Effector memory CD4-positive, alpha-beta T cell (primary cell): Measurements from ENCODE around the gene ANO7.

Source experiments
- DNase-seq, 3 donors: peaks; one replicate each; pipeline ENCODE4 v3.0.0-alpha.2; 2020
- H3K27ac ChIP-seq: 2 replicates; pipeline ENCODE4 v1.7.0; 2013; ENCODE audit warnings: mild to moderate bottlenecking, low read length, moderate library complexity; ENCODE audit not compliant: insufficient read depth, poor library complexity, severe bottlenecking
- H3K27me3 ChIP-seq: replicated peaks from 2 replicates; pipeline ENCODE4 v1.7.0; 2013; ENCODE audit warnings: mild to moderate bottlenecking, low read length; ENCODE audit not compliant: insufficient read depth, control insufficient read depth, poor library complexity, severe bottlenecking
- H3K36me3 ChIP-seq: 2 replicates; pipeline ENCODE4 v1.7.0; 2013; ENCODE audit warnings: mild to moderate bottlenecking, low read length, moderate library complexity; ENCODE audit not compliant: control insufficient read depth, insufficient read depth
- H3K4me1 ChIP-seq: 2 replicates; pipeline ENCODE4 v1.7.0; 2013; ENCODE audit warnings: low read length, mild to moderate bottlenecking; ENCODE audit not compliant: control insufficient read depth, insufficient read depth, poor library complexity, severe bottlenecking
- H3K4me3 ChIP-seq: 2 replicates; pipeline ENCODE4 v1.7.0; 2013; ENCODE audit warnings: low read length, low read depth, mild to moderate bottlenecking; ENCODE audit not compliant: insufficient read depth, poor library complexity, severe bottlenecking
- H3K9me3 ChIP-seq: 2 replicates; pipeline ENCODE4 v1.7.0; 2013; ENCODE audit warnings: mild to moderate bottlenecking, low read length, moderate library complexity; ENCODE audit not compliant: control insufficient read depth

ANO7 gene

GRCh38 chr2:241225983-241226382, 37.5 kb downstream of the ANO7 start:
- no peaks in the 10 kb centered on the region for H3K9me3 ChIP-seq
- H3K36me3 ChIP-seq: peaks cover 31% of the 10 kb centered on the region
- H3K4me1 ChIP-seq: no peaks in the 10 kb centered on the region
- H3K27ac ChIP-seq: no peak overlapping the region
- H3K4me3 ChIP-seq: no peak overlapping the region
- no peaks in the 10 kb centered on the region for H3K27me3 ChIP-seq
- DNase-seq: no peak

DNA sequence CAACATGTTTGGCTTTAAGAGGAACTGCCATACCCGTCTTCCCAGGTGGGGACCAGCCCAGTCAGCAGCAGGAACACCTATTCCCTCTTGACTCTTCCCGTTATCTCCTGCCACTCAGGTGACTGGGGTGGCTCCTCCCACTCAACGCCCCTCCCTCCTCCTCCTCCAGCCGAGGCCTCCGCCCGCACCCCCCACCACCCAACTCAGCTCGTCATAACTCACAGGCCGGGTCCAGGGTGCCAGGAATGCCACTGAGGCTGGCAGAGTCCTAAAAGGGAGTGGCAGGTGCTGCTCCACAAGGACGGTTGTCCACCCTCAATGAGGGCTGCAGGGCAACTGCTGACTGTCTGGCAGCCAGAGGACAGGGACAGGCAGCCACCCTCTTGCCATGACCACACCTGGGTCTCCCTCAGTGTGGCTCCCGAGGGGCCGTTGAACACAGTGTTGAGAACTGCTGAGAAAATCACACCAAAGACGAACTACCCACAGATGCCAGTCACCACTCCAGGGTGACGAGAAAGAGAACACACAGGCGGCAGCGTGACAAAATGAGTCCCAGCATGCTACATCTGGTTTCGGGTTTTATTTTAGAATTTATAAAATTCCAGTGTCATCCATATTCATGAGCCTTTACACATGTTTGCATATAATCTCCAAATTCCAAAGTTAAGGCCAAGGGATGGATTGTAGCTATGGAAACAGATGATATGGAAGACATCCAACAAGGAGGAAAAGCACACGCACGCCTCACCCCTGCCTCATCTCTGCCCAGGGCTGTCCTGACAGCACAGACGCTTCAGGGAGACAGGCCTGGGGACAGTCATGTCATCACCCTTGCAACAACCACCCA, 38.5 kb downstream of the ANO7 start:
- DNase-seq: no peak
- Histone ChIP-seq H3K27ac (no peak overlapping the region), H3K4me1 (no peaks in the 10 kb centered on the region), H3K36me3 (peaks cover 35% of the 10 kb centered on the region), H3K4me3 (no peak overlapping the region), H3K9me3 (no peaks in the 10 kb centered on the region), H3K27me3 (no peaks in the 10 kb centered on the region)

DNA sequence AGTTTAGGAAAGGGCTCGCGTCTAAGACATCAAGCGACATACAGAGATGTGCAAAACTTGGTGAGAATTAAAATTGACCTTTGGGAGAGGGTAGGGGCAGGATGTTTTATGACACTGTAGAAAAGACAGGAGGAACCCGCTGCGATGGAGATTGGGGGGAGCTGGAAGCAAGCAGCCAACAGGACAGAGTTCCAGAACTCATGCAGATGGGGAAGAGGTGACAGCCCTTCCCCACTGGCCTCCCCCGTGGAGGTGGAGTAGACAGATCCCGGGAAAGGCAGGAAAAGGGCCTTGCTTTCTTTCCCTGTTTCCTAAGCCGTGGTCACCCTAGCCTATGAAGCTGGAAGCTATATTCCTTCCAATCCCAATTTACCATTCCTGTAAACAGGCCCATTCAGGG, 39.1 kb downstream of the ANO7 start:
- no peak for DNase-seq
- no peaks in the 10 kb centered on the region for H3K9me3 ChIP-seq
- no peak overlapping the region for H3K27ac ChIP-seq
- H3K36me3 ChIP-seq: peaks cover 37% of the 10 kb centered on the region
- H3K4me1 ChIP-seq: no peaks in the 10 kb centered on the region
- no peaks in the 10 kb centered on the region for H3K27me3 ChIP-seq
- no peak overlapping the region for H3K4me3 ChIP-seq

DNA sequence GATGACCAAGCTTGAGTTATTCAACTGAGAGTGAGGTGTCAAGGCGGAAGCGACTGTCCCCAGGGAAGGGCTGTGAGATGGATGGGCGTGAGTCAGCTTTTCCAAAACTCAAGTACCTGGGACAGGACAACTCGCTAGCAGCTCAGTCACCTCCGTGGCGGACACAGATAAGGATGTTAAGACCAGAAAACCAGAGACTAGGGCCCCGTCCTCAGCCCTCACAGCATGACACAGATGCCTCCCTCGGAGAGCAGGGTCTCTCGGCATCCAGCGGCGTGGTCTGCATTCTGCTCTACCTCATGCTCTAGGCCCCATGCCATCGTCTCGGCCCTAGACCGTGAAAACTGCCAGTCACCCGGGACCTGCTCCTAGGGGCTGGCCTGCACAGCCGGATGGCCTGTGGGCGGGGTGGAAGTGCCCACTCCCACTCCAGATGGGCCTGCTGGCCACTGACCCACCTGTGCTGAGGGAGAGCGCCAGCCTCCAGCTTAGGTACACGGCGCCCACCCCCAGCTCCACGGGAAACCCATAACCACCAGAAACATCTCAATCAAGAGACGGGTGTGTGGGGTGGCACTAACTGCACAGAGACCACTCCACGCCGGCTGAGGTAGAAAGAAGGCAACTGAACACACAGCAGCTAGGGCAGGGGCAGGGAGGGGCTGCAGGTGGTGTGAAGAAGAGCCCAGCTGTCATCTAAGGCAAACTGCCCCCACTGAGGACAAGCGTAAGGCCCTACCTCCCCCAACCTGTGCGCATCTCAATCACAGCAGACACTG, 39.8 kb downstream of the ANO7 start:
- H3K27ac ChIP-seq: no peak overlapping the region
- H3K4me3 ChIP-seq: no peak overlapping the region
- no peaks in the 10 kb centered on the region for H3K4me1 ChIP-seq
- DNase-seq: no peak
- H3K9me3 ChIP-seq: no peaks in the 10 kb centered on the region
- H3K27me3 ChIP-seq: no peaks in the 10 kb centered on the region
- H3K36me3 ChIP-seq: peaks cover 44% of the 10 kb centered on the region

DNA sequence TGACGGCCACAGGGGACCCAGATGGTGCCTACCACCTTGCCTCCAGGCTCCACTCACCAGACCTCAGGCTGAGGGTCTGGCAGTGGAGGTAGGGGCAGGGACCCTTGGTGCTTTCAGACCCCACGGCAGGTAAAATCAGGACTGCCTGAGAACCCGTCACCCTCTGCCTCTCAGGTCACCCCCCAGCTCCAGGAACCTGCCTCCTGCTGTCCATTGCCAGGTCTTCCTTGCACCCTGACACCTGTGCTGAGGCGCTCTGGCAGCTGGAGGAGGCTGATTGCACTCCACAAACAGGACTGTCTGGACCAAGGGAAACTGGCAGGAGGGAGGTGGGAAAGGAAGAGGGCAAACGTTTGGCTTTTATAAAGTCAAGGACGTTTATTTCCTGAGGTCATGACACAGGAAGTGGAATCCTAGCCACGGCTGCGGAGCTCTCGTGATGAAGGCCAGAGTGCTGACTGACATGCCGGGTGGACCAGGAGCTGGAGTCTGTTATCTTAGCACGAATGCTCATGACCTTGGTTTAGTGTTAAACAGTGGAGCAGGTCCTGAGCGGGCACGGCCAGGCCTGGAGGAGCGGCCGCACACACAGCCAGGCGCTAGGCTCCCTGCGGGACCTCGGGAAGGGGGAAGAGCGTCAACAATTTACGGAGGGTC, 40.5 kb downstream of the ANO7 start:
- Histone ChIP-seq H3K4me1 (no peaks in the 10 kb centered on the region), H3K4me3 (no peak overlapping the region), H3K27ac (no peak overlapping the region), H3K9me3 (no peaks in the 10 kb centered on the region), H3K27me3 (no peaks in the 10 kb centered on the region), H3K36me3 (peaks cover 51% of the 10 kb centered on the region)
- no peak for DNase-seq

DNA sequence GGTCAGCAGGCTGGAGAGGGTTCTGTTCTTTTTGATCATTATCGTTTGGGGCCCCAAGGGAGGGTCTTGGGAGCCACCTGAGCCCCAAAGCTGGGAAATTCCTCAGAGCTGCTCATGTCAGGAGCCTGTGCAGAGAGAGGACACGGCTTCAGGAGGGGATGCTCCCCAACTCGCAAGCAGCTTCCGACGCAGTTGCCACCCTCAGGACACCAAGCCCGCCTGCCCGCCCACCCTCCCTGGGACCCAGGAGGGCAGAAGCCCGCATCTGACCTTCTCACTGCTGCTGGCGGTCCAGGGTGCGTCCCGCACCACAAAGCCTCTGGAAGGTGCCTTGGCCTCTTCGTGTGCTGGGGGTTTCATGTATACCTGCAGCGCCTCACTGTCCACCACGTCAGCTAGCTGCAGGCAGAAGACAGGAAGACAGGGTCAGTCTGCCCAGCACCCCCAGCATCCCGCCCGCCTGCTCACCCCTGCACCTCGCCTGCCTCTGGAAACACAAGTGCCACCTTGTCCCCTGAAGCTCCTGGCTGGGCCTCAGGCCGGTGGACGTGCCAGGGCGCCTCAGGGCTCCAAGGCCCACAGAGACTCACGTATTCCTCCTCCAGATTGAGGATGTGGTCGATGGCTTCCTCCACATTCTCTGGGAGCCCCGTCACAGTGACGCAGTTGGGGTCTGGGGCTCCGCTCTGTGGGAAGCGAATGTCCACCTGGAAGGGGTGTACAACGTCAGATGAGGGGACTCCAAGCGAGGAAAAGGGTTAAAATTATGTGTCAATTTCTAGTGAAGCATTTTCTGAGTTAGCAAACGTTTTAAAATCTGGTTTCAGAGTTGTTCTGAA, 41.3 kb downstream of the ANO7 start:
- Histone ChIP-seq H3K27ac (no peak overlapping the region), H3K4me1 (no peaks in the 10 kb centered on the region), H3K36me3 (peaks cover 58% of the 10 kb centered on the region), H3K4me3 (no peak overlapping the region), H3K9me3 (no peaks in the 10 kb centered on the region), H3K27me3 (no peaks in the 10 kb centered on the region)
- DNase-seq: no peak

- H3K4me3 ChIP-seq: no peak overlapping the region
- peaks cover 65% of the 10 kb centered on the region for H3K36me3 ChIP-seq
- no peak overlapping the region for H3K27ac ChIP-seq
- no peak for DNase-seq
- no peaks in the 10 kb centered on the region for H3K4me1 ChIP-seq
- no peaks in the 10 kb centered on the region for H3K27me3 ChIP-seq
- H3K9me3 ChIP-seq: no peaks in the 10 kb centered on the region
These were observed 42.0 kb downstream of the ANO7 start for GRCh38 chr2:241230435-241230834.

DNA sequence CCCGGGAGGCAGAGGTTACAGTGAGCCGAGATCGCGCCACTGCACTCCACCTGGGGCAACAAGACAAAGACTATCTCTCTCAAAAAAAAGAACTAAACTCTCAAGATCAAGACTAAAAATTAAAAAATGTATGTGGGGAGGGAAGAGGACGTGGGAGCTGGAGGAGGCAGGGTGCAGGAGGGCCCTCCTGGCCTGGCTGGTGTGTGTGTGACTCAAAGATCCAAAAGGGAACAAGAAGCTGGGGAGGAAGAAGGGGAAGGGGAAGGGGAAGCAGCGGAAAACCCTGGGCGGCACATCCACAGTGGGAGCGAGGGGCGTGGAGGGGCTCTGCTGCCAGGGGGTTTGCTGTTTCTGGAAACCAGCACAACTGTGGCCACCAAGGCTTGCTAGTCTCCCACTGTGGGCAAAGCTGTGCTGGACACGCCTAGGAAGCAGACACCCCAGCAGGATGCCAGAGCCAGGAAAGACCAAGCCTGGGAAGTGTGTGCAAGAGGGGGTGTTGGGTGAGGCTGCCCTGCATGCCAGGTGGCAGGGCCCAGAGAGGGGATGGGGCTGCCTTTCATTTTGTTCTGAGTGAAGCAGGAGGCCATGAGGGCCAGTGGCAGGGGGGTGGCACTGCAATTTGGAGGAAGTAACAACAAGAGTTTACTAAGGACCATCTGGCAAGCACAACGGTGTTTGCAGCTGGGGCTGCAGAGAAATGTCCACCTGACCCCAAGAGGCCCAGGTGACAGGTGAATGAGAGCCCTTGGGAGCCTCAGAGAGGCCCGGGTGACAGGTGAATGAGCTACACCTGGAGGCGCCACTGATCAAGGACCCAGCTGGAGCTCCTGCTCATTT, 44.5 kb downstream of the ANO7 start:
- Histone ChIP-seq H3K9me3 (no peaks in the 10 kb centered on the region), H3K4me3 (no peak overlapping the region), H3K27me3 (no peaks in the 10 kb centered on the region), H3K27ac (no peak overlapping the region), H3K4me1 (no peaks in the 10 kb centered on the region), H3K36me3 (peaks cover 84% of the 10 kb centered on the region)
- DNase-seq: no peak
